Osteocyte (in vitro differentiated cells): ENCODE data around the gene TENM4. TPM values are rescaled to one million over a fixed set of nuclear protein-coding genes. Genes with fewer than 3 reads are reported as not detected.
A peak's percentile ranks its signal among the peaks of the same experiment; 100 is the strongest.

Experiments
- DNase-seq: peaks from one replicate; pipeline ENCODE4 v3.0.0; 2021; ENCODE audit warnings: mixed read lengths; ENCODE audit not compliant: unreplicated experiment; ENCODE audit errors: extremely low spot score
- H3K27ac Mint-ChIP-seq: one replicate; pipeline ENCODE4 v1.8.0; 2021; ENCODE audit warnings: mild to moderate bottlenecking, mixed read lengths; ENCODE audit not compliant: unreplicated experiment
- H3K27me3 Mint-ChIP-seq: one replicate; pipeline ENCODE4 v1.8.0; 2021; ENCODE audit warnings: mixed read lengths; ENCODE audit not compliant: unreplicated experiment
- H3K36me3 Mint-ChIP-seq: one replicate; pipeline ENCODE4 v1.8.0; 2021; ENCODE audit warnings: mixed read lengths; ENCODE audit not compliant: unreplicated experiment
- H3K4me1 Mint-ChIP-seq: one replicate; pipeline ENCODE4 v1.8.0; 2021; ENCODE audit warnings: mixed read lengths; ENCODE audit not compliant: unreplicated experiment
- H3K4me3 Mint-ChIP-seq: one replicate; pipeline ENCODE4 v1.8.0; 2021; ENCODE audit warnings: mild to moderate bottlenecking, moderate library complexity, mixed read lengths; ENCODE audit not compliant: unreplicated experiment
- H3K9me3 Mint-ChIP-seq: one replicate; pipeline ENCODE4 v1.8.0; 2021; ENCODE audit warnings: mixed read lengths; ENCODE audit not compliant: unreplicated experiment
- CTCF ChIP-seq: fragments of 200-600 bp; sonication (generic); IDR thresholded peaks from 2 replicates; pipeline ENCODE4 v1.5.0; 2021; ENCODE audit warnings: antibody characterized with exemption, mild to moderate bottlenecking, moderate library complexity
- total RNA-seq: library from RNA; stranded (reverse); gene quantifications from 2 replicates; pipeline ENCODE4 v1.2.1, GENCODE V29; 2021

The TENM4 gene
- total RNA-seq, 1 donor from 2014 or later: 74.1 TPM

- H3K4me3 Mint-ChIP-seq: no peak overlapping the region
- H3K36me3 Mint-ChIP-seq: peaks cover 16% of the 10 kb centered on the region
- H3K27me3 Mint-ChIP-seq: no peaks in the 10 kb centered on the region
- H3K27ac Mint-ChIP-seq: no peak overlapping the region
- TF ChIP-seq CTCF: no peak
- no peaks in the 10 kb centered on the region for H3K9me3 Mint-ChIP-seq
- H3K4me1 Mint-ChIP-seq: no peaks in the 10 kb centered on the region
- DNase-seq: no peak
Measured at GRCh38 chr11:78676026-78676557, 764.7 kb downstream of the TENM4 start.

GRCh38 chr11:78672850-78673620, 767.8 kb downstream of the TENM4 start:
- H3K27me3 Mint-ChIP-seq: no peaks in the 10 kb centered on the region
- no peak for TF ChIP-seq CTCF
- DNase-seq: no peak
- peaks cover 3% of the 10 kb centered on the region for H3K4me1 Mint-ChIP-seq
- no peak overlapping the region for H3K4me3 Mint-ChIP-seq
- H3K9me3 Mint-ChIP-seq: no peaks in the 10 kb centered on the region
- peaks cover 34% of the 10 kb centered on the region for H3K36me3 Mint-ChIP-seq
- no peak overlapping the region for H3K27ac Mint-ChIP-seq

- no peak overlapping the region for H3K4me3 Mint-ChIP-seq
- H3K9me3 Mint-ChIP-seq: no peaks in the 10 kb centered on the region
- no peak for TF ChIP-seq CTCF
- no peaks in the 10 kb centered on the region for H3K27me3 Mint-ChIP-seq
- no peak overlapping the region for H3K27ac Mint-ChIP-seq
- peaks cover 38% of the 10 kb centered on the region for H3K4me1 Mint-ChIP-seq
- H3K36me3 Mint-ChIP-seq: peaks cover 34% of the 10 kb centered on the region
- no peak for DNase-seq
Measured at GRCh38 chr11:78669249-78669648, 771.6 kb downstream of the TENM4 start.

GRCh38 chr11:78667461-78667860, 773.4 kb downstream of the TENM4 start:
- Mint-ChIP-seq H3K36me3 (peaks cover 36% of the 10 kb centered on the region), H3K27me3 (no peaks in the 10 kb centered on the region), H3K9me3 (no peaks in the 10 kb centered on the region), H3K27ac (peak overlapping the region; percentile 80), H3K4me1 (peaks cover 55% of the 10 kb centered on the region), H3K4me3 (no peak overlapping the region)
- no peak for TF ChIP-seq CTCF
- no peak for DNase-seq

GRCh38 chr11:78666675-78667160, 774.1 kb downstream of the TENM4 start:
- Mint-ChIP-seq H3K9me3 (no peaks in the 10 kb centered on the region), H3K4me3 (no peak overlapping the region), H3K27me3 (no peaks in the 10 kb centered on the region), H3K36me3 (peaks cover 29% of the 10 kb centered on the region), H3K4me1 (peaks cover 58% of the 10 kb centered on the region), H3K27ac (peak overlapping the region; percentile 80)
- DNase-seq: no peak
- no peak for TF ChIP-seq CTCF
